OCI-M2 (cell line): Measurements from ENCODE around the gene SLCO2B1.

Experiments used
- DNase-seq: peaks from one replicate; lab custom pipeline; 2025; ENCODE audit not compliant: unreplicated experiment; lab: John Stamatoyannopoulos, UW

The SLCO2B1 gene

DNA sequence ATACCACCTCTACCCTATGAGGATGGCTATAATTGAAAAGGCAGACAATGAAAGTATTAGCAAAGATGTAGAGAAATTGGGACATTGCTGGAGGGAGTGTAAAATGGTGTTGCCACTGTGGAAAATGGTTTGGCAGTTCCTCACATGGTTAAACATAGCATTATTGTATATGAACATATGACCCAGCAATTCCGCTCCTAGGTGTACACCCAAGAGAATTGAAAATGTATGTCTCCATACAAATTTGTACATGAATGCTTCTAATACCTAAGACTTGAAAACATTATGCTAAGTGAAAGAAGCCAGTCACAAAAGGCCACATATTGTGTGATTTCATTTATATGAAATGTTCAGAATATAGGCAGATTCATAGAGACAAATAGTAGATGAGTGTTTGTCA is 10.0 kb downstream of the SLCO2B1 start:
- DNase-seq, result no peak

DNA sequence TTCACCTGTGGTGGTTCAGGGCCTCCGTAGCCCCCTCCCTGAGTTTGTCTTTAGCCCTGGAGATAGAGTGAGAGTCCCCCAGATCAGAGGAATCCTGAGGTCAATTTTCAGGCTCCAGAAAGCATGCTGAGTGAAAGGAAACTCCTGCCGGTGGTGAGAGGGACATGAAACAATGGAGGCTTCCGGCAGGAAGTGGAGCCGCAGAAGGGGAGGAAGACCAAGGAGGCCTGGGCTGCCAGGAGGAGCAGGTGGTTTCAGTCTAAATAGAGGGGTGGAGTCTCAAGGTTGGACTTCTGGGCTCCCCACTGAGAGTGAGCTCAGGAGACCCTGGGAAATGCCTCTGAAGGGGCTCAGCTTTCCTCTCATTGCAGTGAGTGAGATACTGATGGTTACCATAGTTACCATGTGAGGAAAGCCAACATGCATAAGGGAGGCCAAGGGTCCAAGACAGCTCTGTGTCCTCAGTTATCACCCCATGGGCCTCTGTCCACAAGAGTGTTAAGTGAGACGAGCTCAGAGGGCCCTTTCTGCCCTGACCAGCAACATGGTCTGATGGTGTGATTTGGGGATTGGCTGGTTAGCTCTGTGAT is 10.7 kb downstream of the SLCO2B1 start:
- DNase-seq, result no peak

GRCh38 chr11:75162954-75163353 is 12.0 kb downstream of the SLCO2B1 start:
- DNase-seq, result no peak

DNA sequence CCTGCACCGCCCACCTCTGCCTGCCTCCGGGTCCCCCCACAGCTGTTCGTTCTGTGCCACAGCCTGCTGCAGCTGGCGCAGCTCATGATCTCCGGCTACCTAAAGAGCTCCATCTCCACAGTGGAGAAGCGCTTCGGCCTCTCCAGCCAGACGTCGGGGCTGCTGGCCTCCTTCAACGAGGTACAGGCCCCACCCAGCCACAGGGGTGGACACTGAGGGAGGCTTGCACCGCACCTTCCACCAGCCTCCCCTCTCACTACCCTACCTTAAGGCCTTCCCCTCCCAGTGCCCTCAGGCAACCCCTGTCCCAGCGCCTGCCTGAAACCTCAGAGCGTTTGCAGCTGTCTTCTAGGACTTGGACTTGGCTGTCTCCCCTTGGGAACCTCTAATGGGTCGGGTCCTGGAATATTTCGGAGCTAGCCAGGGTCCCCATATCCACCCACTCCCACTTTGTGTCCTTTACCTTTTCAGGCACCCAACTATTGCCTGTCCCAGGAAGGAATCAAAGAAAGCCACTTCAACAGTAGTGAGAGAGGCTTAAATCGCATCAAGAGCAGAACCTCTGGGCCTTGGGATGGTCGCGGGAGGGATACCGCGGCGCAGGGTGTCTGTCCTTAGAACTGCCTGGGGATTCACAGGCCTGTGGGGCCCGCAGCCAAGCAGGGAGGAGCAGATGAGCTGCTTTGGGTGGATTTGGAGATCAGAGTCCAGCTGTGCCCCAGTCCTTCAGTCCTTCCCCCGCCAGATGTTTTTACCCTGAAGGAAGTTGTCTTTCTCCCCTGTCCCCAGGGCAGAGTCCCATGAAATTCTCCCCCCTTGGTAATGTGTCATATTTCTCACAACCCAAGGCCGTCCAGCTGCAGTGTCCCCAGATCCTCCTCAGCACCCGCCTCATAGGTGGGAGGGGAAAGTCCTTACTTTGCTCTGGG is 13.3 kb downstream of the SLCO2B1 start:
- no peak for DNase-seq

DNA sequence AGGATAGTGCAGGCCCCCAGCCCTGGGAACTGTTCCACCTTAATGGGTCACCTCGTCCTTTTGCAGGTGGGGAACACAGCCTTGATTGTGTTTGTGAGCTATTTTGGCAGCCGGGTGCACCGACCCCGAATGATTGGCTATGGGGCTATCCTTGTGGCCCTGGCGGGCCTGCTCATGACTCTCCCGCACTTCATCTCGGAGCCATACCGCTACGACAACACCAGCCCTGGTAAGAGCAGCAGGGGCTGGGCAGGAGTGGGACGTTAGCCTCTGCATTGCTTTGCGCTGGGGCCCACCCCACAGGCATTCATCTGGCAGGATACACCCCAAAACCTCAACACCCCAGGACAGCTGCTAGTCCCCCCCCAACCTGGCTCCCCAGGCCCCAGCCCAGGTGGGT is 14.8 kb downstream of the SLCO2B1 start:
- no peak for DNase-seq

GRCh38 chr11:75166791-75167190 is 15.9 kb downstream of the SLCO2B1 start:
- DNase-seq, result no peak

- DNase-seq, result no peak
Observed at GRCh38 chr11:75167617-75168016, 16.7 kb downstream of the SLCO2B1 start.

GRCh38 chr11:75169101-75169885 is 18.4 kb downstream of the SLCO2B1 start:
- no peak for DNase-seq

- DNase-seq, result no peak
Observed at GRCh38 chr11:75170516-75171201, 19.8 kb downstream of the SLCO2B1 start.

DNA sequence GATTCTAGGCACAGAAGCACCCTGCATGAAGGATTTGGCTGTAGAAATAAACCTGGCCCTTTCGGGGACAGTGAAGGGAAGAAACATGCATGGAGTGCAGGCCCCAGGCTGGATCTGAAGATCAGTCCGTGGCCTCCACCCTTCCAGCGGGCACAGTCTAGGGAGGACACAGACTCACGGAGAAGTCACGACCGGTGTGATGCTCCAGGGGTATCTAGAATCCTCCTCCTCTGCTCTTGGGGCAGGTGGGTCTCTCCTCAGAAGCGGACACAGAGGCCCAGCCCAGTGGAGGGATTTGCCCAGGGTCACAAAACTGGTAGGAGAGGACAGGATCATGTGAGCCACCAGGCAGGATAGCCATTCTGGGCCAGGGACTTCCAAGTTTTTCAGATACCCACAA is 22.4 kb downstream of the SLCO2B1 start:
- DNase-seq, result no peak

- no peak for DNase-seq
Observed at GRCh38 chr11:75174781-75175370, 24.0 kb downstream of the SLCO2B1 start.

- no peak for DNase-seq
Observed at GRCh38 chr11:75182664-75183063, 31.8 kb downstream of the SLCO2B1 start.

- no peak for DNase-seq
Observed at GRCh38 chr11:75184051-75184450, 33.1 kb downstream of the SLCO2B1 start.

GRCh38 chr11:75184757-75185425 is 34.0 kb downstream of the SLCO2B1 start:
- DNase-seq, result no peak

DNA sequence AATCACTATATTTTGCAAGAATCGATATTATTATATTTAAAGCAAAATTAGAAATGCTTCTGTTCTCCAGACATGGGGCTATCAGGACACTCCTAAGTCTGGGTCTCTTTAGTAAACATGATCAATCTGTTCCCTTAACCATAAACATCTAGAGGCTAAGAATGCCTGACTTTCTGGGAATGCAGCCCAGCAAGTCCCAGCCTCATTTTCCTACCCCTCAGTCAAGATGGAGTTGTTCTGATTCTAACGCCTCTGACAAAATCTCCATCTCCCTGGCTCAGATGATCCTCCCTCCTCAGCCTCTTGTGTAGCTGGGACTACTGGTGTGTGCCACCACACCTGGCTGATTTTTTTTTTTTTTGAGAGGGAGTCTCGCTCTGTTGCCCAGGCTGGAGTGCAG is 35.0 kb downstream of the SLCO2B1 start:
- no peak for DNase-seq

DNA sequence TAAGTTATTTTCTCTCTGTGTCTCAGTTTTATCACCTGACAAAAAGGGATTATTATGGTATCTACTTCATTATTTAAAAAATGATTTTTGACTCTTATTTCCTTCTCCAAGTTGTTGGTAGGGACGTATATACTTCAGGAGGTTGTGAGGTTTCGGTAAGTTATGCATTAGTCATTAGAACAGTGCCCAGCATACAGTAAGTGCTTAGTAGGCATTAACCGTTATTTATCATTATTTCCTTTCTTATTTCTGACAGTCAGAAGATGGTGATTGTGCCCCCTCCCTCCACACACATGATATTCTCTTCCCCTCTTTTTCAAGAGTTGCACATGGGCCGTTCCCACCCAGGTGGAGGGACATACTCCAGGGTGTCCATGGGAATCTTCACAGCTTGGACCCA is 36.1 kb downstream of the SLCO2B1 start:
- no peak for DNase-seq

- DNase-seq, result no peak
Observed at GRCh38 chr11:75188671-75189070, 37.8 kb downstream of the SLCO2B1 start.

- no peak for DNase-seq
Observed at GRCh38 chr11:75189108-75189507, 38.2 kb downstream of the SLCO2B1 start.

DNA sequence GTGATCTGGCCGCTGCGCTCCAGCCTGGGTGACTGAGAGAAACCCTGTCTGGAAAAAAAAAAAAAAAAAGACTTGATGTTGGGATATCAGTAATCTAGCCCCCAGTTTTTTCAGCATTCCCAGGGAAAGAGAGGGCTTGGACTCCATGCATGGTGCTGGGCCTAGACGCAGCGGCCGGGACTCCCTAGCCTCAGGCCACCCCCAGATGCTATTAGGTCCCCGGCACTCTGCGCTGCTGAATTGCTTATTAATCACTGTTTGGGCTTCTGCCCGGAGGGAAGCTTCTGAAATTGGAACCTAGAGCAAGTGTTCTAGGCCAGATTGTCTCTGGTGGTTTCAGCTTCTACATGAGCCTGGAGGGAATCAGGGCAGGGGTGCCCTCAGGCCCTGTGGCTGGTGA is 39.0 kb downstream of the SLCO2B1 start:
- no peak for DNase-seq

DNA sequence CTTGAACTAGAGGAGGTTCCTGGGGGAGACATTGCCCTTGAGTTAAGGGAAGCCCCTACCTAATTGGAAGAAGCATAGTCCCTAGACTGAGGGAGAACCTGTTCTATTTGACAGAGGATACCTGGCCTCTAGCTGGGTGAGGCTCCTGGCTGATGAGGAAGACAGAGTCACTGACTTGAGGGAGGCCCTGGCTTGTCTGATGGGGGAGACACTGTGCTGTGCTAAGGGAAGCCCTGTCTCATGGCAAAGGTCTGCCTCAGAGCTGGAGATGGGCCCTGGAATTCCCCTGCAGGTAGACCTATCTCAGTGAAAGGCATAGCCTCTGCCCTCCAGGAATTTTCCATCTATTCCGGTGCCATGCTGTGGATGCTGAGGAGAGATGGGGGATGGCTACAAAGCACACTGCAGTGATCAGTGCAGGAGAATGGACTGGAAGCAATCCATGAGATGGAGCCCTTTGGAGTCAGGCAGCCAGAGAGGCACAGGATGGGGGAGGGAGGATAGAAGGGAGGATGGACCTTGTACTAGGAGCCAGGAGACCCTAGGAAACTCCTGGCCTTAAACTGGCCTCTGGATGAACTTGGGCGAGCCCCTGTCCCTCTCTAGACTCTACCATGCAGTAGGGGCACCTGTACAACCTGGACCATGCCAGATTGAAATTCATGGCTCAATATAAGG is 39.9 kb downstream of the SLCO2B1 start:
- no peak for DNase-seq
